Activated CD4-positive, alpha-beta T cell treated with anti-CD3 and anti-CD28 coated beads for 1 hour (primary cell): ENCODE data around the gene GORASP1.

ENCODE experiments used
- DNase-seq: peaks from one replicate; pipeline ENCODE4 v3.0.0-alpha.2; 2020

GORASP1 gene

DNA sequence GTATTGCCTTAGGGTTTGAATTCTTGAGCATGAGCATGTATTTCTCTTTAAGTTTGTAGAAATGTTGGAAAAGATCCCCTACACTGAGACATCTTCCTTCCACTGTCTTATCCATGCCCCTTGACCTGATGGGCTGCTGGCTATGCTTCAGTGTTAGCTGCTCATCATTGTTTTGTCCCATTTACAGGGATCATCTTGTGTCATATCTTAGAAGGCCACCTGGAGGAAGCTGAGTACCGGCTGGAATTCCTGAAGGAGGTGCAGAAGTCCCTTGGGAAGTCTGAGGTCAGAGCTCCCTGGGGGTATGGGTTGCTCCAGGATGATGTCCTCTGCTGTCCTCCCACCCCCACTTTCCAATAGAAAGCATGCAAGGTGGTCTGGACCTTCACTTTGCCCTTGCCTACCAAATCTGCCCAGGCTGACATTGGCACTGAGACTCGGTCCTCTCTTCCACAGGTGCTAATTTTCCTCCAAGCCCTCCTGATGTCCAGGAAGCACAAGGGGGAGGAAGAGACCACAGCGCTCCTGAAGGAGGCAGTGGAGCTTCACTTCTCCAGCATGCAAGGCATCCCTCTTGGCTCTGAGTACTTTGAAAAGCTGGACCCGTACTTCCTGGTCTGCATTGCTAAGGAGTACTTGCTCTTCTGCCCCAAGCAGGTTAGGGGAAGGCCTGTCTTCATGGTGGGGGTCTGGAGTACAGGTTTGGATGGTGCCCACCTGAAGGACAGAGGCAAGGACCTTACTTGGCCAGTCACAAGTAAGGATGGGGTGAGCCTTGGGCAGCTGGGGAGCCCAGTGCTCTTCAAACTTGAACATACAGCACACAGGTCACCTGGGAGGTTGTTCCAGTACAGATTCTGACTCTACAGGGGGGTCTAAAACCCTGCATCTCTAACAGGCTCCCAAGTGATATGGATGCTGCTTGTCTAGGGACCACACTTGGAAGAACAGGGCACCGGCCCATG lies 17.7 kb upstream of the GORASP1 start:
- DNase-seq = no peak

DNA sequence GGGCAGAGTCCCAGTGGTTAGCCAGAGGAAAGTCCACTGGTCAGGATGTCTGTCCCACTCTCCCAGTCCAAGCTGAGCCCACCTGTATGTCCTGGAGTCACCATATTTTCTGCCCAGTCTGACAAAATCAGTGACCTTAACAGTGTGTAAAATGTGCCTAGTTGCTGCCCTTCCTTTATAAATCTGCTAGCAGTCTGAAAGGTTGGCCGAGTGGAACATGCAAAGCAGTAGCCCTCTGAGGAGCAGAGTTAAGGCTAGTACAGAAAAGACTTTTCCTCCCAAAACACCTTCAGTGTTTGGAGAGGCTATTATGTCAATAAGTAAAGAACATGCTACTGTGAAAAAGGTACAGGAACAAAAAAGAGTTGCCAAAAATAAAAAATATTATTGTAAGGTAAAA lies 15.4 kb upstream of the GORASP1 start:
- DNase-seq = no peak

DNA sequence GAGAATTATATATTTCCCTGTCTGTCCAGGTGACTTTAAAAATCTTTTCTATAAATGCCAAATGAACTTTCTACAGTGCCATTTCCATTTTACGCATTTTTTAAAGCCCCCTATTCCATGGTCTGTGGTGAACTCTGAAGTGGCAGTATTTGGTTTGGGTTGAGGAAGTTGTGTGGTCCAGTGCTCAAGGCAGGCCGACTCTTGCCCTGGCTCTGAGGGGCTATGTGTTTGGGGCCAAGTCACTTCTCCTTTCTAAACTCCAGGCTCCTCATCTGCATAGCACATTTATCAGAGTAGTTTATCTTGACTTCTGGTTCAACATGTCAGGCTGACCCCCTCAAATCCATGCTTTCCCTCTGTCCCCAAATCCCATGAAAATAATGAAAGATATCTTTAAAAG lies 14.2 kb upstream of the GORASP1 start:
- DNase-seq = no peak

DNA sequence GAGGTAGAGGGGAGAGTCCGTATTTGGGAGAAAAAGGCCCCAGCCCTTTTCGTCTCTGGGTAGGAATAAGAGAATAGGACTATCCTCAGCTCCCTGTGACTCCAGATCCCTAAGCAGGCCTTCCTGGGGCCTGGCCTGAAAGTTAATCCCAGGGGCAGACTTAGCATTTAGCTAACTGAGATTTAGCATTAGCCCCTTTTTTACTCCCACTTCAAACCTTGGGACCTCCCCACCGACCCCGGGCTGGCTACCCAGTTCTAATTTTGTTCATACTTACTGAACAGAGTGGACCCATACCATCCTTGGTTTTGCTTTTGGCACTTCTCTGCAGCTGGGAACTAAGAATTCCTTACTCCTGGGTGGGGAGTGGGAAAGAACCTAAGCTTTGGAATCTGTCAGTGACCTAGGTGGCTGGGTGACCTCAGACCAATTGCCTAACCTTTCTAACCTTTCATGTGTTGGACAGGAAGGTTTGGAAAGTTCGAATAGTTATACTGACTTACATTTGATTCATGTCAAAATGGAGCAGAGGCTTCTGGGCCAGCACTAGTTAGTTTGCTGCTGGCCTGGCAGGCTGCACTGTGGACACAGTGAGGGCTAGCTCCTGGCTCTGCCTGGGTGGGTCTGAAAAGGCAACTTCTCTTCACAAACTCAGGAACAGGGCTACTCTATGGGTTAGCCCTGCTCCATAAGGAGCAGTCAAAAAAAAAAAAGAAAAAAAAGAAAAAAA lies 11.7 kb upstream of the GORASP1 start:
- no peak for DNase-seq

DNA sequence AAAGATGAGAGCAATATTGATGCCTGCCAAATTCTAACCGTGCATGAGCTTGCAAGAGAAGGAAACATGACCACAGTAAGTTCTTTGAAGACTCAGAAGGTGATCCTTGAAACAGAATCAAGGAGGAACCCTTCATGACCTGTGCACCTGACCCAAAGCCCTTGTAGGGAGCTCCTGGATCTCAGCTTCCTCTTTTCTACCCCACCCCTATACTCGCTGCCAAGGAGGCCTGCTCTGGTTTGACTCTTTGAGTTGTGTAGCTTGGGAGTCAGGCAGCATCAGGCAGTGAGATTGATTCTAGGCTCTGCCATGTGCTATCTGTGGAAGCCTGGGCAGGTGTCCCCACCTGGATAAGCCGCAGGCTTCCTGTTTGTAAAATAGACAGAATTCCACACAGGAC lies 10.7 kb upstream of the GORASP1 start:
- no peak for DNase-seq

DNA sequence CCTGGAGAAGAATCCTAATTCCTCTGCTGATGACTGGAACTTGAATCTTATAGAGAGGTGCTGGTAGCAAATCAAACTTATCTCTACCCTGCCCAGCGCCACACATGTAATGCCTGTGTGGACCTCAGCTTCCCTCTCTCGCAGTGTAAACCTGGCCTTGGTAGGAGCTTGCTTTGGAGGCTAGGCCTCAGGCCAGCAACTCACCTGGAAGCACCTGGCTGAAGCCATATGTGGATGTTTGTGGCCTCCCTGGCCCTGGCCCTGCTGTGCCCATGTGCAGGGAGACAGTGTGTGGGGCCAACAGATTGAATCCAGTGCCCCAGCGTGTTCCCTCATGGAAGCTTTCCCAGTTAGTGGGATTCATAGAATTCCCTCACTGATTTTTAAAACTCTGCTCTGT lies 8.4 kb upstream of the GORASP1 start:
- DNase-seq = no peak

DNA sequence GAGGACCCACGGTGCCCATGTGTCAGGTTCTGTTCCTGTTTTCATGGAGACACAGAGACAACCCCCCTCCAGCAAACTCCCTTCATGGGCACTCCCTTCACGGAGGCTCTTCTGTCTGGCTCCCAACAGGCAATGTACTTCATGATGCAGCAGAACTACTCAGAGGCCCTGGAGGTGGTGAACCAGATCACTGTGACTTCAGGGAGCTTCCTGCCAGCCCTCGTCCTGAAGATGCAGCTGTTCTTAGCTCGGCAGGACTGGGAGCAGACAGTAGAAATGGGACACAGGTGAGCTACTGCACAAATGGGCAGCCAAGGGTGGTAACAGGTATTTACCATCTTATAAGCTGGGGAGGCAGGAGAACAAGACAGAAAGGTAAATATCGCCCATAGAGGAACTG lies 7.0 kb upstream of the GORASP1 start:
- DNase-seq = no peak

DNA sequence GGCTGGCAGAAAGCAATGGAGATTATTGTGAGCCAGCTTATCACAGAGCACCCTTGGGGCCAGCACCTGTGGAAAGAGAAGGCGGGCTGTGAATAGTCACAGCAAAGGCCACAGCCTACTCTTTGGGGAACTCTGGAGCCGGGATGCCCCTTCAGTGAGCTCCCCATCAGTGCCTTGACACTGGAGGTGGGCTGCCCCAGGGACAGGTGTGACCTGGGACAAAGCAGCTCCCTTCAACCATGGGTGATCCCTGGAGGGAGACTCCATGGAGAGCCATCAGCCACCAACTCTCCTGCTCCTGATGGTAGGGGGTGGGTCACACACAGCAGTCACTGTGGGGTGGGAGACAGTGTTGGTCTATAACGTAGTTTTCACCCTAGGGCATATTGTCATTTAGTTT lies 5.9 kb upstream of the GORASP1 start:
- DNase-seq = no peak

DNA sequence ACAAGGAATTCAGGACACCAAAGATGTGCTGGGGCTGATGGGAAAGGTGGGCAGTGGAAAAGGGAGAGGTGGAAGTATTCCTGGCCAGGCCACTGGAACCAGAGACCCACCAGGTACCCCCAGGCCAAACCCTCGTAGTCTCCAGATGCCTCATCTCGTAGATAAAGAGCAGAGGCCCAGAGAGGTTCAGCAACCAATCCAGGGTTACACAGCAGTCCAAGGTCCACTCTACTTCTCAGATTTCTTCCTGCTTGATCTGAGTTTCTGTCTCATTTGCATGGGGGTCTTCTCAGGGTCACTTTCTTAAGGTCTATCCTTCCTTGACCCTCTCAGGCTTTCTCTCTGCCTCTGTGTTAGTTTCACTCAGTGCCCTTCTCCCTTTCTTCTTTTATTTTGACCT lies 5.1 kb upstream of the GORASP1 start:
- DNase-seq = no peak

DNA sequence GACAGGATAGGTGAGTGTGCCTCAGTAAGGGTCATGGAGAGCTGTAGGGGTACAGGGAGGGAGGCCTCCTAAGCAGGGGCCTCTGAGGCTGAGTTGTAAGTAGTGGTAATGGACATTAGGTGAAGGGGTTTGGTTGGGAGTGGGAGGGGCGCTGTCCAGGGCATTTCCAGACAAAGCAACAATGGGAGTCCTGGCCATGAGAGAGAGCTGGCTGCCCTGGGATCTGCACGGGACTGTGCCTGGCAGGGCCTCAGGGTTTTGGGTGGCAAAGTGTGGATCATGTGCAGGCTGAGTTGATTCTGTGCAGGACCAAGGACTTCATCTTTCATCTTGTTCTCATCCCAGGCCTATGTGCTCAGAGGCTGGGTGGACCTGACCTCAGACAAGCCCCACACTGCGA lies 4.7 kb upstream of the GORASP1 start:
- no peak for DNase-seq

DNA sequence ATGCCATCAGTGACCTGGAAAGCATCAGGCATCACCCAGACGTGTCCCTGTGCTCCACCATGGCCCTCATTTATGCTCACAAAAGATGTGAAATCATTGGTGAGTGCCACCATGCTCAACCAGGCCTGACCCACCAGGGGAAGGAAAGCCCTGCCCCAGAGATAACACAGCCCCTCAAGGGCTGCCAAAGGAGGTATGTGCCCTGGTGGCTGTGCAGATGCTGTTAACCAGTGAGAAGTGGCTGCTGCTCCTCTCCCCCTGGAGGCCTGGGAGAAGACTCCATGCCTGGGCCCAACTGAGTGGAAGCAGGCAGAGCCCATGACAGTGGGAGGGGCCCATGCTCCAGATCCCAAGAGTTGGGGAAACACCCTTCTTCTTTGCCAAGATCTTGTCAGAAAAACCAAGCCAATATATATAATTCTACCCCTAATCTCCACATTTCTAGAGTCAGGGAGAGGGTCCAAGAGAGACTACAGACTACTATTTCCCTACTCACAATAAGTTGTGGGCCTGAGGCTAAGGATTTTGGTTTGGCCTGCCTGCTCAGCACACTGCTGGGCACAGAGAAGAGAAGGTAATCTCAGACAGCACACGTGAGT lies 2.7 kb upstream of the GORASP1 start:
- no peak for DNase-seq

DNA sequence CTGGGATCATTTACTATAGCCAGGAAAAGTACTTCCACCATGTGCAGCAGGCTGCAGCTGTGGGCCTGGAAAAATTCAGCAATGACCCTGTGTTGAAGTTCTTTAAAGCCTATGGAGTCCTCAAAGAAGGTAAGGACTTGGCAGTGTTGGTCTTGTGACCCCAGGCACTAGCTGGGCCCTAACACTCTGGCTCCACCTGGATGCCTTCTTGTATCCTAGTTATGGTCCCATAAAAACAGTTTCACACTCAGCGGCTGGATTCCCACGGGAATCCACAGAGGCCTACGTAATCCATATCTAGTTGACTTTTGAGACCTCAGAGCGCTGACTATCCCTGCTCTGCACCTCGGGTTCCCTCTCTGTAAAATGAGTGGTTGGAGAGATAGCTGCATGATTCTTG lies 1.7 kb upstream of the GORASP1 start:
- no peak for DNase-seq

DNA sequence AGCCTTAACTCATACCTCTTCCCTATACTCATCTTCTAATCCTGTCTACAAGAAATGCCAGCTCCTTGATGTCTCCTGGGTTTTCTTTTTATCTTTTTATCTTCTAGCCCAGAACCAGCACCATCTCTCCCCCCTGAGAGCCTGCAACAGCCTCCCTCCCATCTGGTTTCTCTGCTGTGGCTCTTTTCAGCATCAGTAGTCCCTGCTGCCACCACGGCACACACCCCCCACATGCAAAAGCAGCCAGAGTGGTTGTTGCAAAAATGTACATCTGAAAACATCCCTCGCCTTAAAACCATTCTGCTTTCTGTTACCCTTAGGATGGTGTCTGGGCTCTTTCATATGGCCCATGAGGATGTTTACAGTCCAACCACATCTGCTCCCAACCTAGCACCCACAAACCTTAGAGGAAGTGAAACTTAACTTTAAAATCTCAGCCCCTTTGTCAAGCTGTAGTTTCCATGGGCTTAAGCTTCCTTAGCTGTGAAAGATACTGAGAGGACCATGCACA lies 828 bp upstream of the GORASP1 start:
- no peak for DNase-seq

DNA sequence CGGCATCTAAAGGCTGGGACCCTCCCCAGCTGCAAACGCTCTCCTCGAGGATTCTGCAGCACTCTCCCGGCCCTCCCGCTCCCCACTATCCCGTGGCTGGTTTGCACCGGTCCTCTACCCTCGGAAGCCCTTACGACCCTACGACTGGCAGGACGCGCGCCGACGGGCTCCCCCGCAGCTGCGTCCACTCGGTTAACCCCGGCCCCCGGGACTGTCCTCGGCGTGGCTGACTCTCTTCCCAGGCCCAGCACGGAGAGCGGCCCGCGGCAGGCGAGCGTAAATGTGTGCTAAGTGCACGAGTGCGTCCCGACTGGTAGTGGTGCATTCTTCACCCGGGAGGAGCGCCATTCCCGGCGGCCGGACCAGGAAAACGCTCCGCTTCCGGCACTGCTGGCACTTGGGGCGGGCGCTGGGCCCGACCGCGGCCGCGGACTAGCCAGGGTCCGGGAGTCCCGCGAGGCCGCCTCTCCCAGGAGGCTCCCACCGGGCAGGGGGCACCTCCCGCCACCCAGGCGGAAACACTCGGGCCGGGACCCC lies 508 bp downstream of the GORASP1 start:
- DNase-seq = no peak

DNA sequence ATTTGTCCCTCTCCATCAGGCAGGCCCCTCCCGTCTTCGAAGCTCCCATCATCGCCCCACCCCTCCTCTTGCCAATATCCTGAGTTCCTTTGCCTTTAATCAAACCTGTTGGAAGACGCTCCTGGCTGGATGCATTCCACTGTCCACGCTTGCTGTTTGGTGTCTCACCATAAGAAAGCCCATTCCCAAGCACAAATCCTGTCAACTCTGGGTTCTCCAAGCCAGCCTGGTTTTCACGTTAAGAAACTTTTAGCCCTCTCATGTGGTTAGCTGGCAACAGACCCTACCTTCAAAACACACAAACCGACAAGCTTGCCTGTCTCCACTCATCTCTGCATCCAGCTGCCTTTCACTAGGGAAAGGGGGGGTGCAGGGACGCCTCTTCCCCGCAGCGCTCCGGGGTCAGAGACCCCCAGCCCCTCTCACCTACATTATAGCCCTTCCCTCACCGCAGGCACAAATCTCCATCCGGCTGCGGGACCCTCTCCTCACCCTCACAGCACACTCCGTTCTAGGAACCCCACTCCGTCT lies 1.1 kb downstream of the GORASP1 start:
- DNase-seq = no peak

DNA sequence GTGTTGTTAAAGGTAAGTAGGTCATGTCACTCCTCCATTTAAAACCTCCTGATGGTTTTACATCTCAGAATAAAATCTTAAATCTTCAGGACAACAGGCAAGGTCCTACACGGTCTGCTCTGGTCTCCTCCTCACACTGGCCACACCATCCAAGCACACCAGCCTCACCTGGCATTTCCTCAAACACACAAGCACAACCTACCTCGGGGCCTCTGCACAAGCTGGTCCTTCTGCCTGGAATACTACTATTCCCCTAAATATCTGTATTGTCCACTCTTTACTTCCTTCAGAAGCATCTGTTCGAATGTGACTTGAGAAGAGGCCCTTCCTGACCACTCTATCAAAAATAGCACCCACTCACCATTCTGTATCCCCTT lies 1.8 kb downstream of the GORASP1 start:
- DNase-seq = no peak

DNA sequence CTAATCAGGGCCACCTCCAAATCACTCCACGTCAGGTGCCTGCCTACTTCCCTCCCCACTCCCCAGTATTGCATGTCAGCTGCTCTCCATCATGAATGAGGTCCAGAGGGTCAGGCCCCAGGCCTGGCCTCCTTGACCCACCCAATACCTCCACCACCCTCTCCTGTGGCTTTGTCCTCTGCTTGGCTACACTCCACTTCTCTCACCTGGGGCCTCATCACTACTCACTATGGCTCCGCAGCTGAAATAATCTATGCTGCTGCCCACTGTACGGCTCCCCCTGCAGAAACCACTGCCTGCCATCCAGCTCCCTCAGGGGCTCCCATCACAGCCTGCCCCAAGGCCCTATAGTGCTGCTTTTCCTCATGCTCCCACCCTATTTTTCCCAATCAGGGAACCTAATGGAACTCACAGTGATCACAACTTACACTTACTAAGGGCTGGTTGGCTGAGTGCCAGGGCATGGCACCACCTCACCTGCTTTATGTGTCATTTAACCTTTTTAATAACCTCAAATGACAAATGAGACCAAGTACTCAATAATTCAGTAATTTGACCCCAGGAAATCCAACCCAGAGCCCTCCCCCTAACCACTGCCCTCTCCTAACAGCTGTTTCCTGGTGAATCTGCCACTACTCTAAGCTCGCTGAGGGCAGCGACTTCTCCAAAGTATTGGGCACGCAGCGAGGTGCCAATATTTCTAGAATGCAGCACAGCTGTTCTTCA lies 2.3 kb downstream of the GORASP1 start:
- DNase-seq = no peak

DNA sequence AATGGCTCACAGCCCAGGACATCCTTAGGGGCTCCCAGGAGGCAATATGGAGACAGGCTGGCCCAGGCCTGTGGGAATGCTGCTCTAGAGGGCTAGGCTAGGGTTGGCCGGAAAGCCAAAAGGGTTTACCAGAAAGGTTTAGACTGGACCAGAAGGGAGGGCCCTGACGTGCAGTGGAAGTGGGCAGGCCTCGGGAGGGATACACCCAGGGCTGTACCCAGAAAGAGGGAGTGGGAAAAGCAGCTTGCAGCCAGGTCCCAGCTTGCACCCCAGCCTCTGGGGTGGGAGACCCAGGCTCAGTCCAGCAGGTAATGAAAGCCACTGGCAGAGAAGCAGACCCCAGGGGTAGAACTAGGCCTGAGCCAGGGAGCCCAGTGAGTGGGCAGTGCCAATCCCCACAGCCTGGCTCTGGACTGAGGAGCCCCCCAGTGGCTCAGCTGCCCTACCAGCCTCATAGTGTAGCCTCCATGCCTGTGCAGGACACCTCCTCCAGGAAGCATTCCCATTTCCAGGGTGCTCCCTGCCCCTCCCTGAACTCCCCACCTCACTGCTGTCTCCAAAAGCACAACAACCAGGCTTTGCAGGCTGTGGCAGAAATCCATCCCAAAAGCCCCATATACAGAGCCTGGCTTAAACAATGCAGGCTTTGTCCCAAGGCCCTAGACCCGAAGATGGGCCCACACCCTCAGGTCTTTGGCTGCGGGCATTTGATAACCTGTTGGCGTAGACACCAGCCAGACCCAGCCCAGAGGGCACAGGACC lies 3.5 kb downstream of the GORASP1 start:
- no peak for DNase-seq

DNA sequence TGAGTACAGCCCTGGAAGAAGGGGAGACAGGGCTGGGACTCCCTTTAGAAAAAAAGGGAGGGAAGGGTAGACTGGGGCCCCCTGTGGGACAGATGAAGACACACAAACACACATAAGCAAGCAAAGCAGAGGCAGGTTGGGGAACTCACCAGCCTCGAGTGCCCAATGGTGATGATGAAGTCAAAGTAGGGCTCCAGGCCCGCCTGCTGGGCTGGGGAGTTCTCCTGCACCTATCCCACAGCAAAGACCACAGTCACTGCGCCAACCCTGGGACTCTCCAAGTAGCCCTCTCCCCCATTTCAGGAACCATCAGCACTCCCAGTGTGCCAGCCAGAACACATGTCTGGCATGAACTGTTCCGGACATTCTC lies 4.1 kb downstream of the GORASP1 start:
- no peak for DNase-seq

DNA sequence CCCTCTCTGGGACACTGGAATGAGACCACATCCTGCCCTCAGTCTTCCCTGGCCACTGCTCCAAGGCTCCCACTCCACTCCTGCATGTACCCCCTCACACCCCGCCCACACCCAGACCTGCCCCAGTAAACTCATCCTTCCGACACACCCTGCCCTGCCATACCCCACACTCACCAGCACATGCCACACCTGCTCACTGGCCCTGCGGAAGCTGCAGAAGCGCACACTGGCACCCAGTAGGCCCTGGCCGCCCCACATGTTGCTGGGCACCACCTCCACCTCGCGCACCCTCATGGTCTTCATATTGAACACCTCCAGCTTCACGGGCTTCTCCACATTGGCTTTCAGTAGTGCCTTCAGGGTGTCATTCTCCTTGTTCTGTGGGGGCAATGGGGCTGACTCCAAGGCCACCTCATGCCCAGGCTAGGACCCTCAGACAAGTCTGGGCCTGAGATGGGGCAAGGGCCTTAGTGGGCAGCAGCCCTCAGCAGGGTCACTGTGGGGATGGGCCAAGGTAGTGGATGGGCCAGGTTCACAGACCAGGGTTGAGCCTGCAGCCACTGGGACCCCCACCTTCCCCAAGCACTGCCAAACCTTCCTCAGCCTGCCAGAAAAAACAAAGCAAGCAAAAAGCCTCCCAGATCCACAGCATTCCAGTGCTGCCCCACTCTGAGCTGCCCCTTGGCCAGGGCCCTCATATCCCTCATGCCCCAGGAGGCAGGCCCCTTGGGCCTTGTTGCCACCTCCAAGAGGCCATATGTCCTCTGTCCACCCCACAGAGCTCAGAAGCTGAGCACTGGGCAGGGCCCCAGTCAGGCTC lies 4.7 kb downstream of the GORASP1 start:
- DNase-seq = no peak
